HepG2 (cell line): Measurements from ENCODE around the gene FCN3.
"Not testable (repeated sequence)": the region's sequence is repeated elsewhere in the genome, so short reads cannot be mapped to it uniquely, and the experiment has no call there.

Experiments used
- EZH2 ChIP-seq: conservative IDR thresholded peaks from 2 replicates; pipeline ENCODE4 v1.6.1; 2012; ENCODE audit warnings: mild to moderate bottlenecking, low read depth, low read length, moderate library complexity
- JUN ChIP-seq: sonication (generic); formaldehyde crosslinking; IDR thresholded peaks from 2 replicates; pipeline ENCODE4 v1.4.0; 2020; ENCODE audit warnings: mild to moderate bottlenecking, missing genetic modification reagents
- REST ChIP-seq, 2 experiments: IDR thresholded peaks; 2 replicates each; pipeline ENCODE4 v1.6.1; 2011 to 2012; ENCODE audit warnings: low read length in 2 of 2, borderline replicate concordance in 1 of 2, low read depth in 1 of 2, mild to moderate bottlenecking in 1 of 2, moderate library complexity in 1 of 2
- TFAP4 ChIP-seq: sonication (generic); IDR thresholded peaks from 2 replicates; pipeline ENCODE4 v1.6.1; 2016; ENCODE audit warnings: low read depth, borderline replicate concordance
- ZNF124 ChIP-seq: sonication (generic); formaldehyde crosslinking; IDR thresholded peaks from 2 replicates; pipeline ENCODE4 v1.4.0; 2020; ENCODE audit warnings: missing genetic modification reagents
- ZNF256 ChIP-seq: sonication (generic); formaldehyde crosslinking; conservative IDR thresholded peaks from 2 replicates; pipeline ENCODE4 v1.4.0; 2020; ENCODE audit warnings: missing genetic modification reagents
- ZNF263 ChIP-seq: sonication (generic); formaldehyde crosslinking; IDR thresholded peaks from 2 replicates; pipeline ENCODE4 v1.4.0; 2020; ENCODE audit warnings: missing genetic modification reagents
- ZNF350 ChIP-seq: sonication (generic); formaldehyde crosslinking; IDR thresholded peaks from 2 replicates; pipeline ENCODE4 v1.4.0; 2020; ENCODE audit warnings: mild to moderate bottlenecking, low read depth, missing genetic modification reagents, borderline replicate concordance

GRCh38 chr1:27406791-27407190 lies 32.2 kb upstream of the FCN3 start:
- not testable (repeated sequence) for TF ChIP-seq REST (IDR thresholded peaks at IDR 0.05; ENCODE audit: borderline replicate concordance in 1 of 2, low read depth in 1 of 2, low read length in 2 of 2); EZH2; JUN; ZNF263 (CRISPR knock-in tag); ZNF124 (CRISPR knock-in tag); TFAP4; ZNF350 (CRISPR knock-in tag); ZNF256 (CRISPR knock-in tag)
